ENCODE data around the gene EDIL3. TPM values are rescaled to one million over a fixed set of nuclear protein-coding genes. Genes with fewer than 3 reads are reported as not detected.
"Not testable (repeated sequence)": the region's sequence is repeated elsewhere in the genome, so short reads cannot be mapped to it uniquely, and the experiment has no call there.

Gene EDIL3
- total RNA-seq, 1 donor from 2014 or later, result 23.6 TPM

GRCh38 chr5:84228266-84228665 lies 156.4 kb downstream of the EDIL3 start:
- intact Hi-C loops (cut with DNase I), result no loop called here

DNA sequence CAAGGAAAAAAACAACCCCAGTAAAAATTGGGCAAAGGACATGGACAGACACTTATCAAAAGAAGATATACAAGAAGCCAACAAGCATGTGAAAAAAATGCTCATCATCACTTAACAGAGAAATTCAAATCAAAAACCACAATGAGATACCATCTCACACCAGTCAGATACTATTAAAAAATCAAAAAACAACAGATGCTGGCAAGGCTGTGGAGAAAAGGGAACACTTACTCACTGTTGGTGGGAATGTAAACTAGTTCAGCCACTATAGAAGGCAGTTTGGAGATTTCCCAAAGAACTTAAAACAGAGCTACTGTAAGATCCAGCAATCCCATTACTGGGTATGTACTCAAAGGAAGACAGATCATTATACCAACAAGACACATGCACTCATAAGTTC lies 157.4 kb downstream of the EDIL3 start:
- intact Hi-C loops (cut with DNase I), result no loop called here
- DNase-seq (ENCODE audit: low spot score), result no peak

More at GRCh38 chr5:84228266-84228665, 156.4 kb downstream of the EDIL3 start:
- DNase-seq (ENCODE audit: low spot score), result no peak

DNA sequence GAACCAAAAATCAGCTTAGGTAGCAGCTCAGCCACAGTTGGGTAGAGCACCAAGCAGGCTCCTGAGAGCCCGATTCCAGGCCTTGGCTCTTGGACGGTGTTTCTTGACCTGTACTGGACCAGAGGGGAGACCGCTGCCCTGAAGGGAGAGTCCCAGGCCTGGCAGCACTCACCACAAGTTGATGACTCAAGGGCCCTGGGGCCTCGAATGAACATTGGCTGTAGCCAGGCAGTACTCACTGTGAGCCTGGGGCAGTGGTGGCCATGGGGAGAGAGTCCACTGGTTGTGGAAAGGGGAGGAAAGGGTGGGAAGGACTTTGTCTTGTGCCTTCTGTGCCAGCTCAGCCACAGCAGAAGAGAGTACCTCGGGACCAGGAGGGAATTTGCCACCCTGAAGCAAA lies 166.1 kb downstream of the EDIL3 start:
- no peak for DNase-seq (ENCODE audit: low spot score)
- intact Hi-C loops (cut with DNase I), result no loop called here

DNA sequence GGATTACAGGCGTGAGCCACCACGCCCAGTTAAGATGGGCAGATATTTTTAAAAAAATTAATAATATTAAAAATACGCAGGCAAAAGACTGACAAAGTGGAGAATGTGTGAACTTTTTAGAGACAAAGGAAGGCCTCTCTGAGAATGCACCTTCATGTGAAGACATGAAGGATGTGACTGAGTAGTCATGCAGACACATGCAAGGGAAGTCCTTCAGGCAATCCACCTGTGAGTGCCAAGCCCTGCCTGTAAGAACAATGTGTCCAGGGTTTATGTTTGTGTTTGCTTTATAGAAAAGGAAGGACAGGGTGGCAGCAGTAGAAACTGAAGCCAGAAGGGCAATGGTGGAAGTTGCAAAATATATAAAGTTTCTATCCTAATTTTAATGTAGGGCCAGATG lies 169.2 kb downstream of the EDIL3 start:
- intact Hi-C loops (cut with DNase I), result no loop called here

DNA sequence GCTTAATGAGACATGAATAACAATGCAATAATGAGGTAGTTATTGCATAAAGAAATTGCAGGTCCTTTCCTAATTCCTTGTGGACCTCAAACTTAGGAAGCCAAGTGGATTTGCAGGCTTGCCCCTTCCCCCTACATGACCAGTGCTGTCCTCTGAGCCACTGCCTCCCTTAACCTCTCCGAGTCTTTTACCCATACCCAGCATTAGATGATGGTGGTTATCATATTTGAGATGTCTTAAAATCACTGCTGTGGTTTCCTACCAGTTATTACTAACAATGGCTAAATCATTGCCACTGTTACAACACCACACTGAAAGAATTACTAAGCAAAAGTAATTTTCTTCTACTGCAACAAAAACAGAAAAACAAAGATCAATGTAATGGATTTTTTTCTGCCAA lies 170.8 kb downstream of the EDIL3 start:
- intact Hi-C loops (cut with DNase I), result no loop called here
- DNase-seq (ENCODE audit: low spot score), result no peak

More for the DNA sequence above, 169.2 kb downstream of the EDIL3 start:
- no peak for DNase-seq (ENCODE audit: low spot score)

DNA sequence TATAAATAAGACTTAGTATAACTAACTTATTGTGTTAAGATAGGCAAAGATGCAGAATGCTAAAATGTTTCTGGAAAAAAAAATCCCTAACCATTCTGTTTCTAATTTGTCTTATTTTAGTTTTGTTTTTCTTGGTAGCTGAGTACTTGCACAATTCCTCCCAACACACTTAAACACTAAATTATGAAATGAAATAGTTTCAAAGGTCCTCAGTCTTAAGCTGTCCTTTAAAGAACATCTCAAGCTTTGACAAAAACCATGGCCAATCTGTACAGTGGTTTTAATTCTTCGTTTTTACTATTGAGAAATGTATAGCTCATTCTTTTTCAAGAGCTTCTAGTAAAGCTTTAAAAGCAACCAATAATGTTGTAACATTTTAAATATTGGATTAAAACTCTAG lies 171.5 kb downstream of the EDIL3 start:
- intact Hi-C loops (cut with DNase I), result no loop called here
- DNase-seq (ENCODE audit: low spot score), result no peak

GRCh38 chr5:84204772-84205171 lies 179.9 kb downstream of the EDIL3 start:
- intact Hi-C loops (cut with DNase I), result no loop called here
- no peak for DNase-seq (ENCODE audit: low spot score)

DNA sequence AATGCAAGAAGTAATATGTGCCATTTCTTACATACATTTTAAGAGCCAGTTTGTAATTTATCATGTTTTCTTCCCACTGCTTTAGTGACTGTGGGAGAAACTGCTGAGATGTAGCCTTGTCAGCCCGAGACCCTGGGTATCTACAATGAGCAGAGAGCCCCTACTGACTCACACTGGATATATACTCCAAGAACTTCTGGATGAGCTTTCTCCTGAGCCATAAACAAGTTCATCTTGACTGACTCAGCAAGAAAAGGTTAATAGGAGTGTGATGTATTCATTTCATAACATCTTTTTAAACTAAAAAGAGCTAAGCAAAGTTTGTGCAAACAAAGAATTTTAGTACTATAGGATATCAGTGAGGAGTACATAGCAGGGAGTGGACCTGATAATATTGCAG lies 182.5 kb downstream of the EDIL3 start:
- intact Hi-C loops (cut with DNase I), result no loop called here
- no peak for DNase-seq (ENCODE audit: low spot score)

DNA sequence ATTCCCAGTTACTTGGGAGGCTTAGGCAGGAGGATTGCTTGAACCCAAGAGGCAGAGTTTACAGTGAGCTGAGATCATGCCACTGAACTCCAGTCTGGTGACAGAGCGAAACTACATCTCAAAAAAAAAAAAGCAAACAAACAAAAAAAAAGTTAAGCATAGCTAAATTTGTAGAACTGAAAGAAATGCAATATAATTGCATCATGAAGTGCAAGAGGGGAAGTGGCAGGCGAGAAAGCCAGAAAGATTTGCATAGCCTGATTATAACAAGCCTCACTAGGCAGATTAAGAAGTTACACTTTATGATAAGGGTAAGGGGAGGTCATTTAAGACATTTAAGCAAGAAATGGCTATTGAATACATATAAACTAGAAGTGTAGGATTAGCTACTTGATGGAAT lies 187.1 kb downstream of the EDIL3 start:
- intact Hi-C loops (cut with DNase I), result no loop called here

DNA sequence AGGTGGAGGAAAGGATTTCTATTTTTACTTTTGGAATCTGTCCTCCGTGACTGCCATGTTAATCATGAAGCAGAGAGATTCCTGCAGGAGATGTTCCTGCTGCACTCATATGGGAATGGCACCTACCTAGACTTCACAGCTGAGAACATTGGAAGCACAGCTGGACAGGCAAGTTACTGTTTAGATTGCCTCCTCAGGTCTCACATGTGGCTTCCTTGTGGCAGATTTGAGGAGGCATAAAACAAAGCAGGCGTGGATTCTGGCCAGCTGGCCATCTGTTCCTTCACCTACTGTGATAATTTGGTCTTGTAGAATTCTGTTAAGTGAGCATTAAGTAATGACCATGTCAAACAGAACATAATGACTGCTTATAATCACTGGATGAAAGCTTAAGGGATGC lies 193.4 kb downstream of the EDIL3 start:
- intact Hi-C loops (cut with DNase I), result no loop called here

More for the DNA sequence above, 187.1 kb downstream of the EDIL3 start:
- no peak for DNase-seq (ENCODE audit: low spot score)

GRCh38 chr5:84184857-84185256 lies 199.8 kb downstream of the EDIL3 start:
- intact Hi-C loops (cut with DNase I), result no loop called here
- no peak for DNase-seq (ENCODE audit: low spot score)

More for the DNA sequence above, 193.4 kb downstream of the EDIL3 start:
- DNase-seq (ENCODE audit: low spot score), result no peak

GRCh38 chr5:84181093-84181492 lies 203.6 kb downstream of the EDIL3 start:
- DNase-seq (ENCODE audit: low spot score), result no peak
- intact Hi-C loops (cut with DNase I), result no loop called here

GRCh38 chr5:84168841-84169240 lies 215.8 kb downstream of the EDIL3 start:
- DNase-seq (ENCODE audit: low spot score), result no peak
- intact Hi-C loops (cut with DNase I), result no loop called here

- DNase-seq (ENCODE audit: low spot score), result no peak
- intact Hi-C loops (cut with DNase I), result no loop called here
These were observed 221.0 kb downstream of the EDIL3 start for GRCh38 chr5:84163671-84164070.

GRCh38 chr5:84162695-84163094 lies 222.0 kb downstream of the EDIL3 start:
- intact Hi-C loops (cut with DNase I), result no loop called here

GRCh38 chr5:84160650-84161049 lies 224.0 kb downstream of the EDIL3 start:
- DNase-seq (ENCODE audit: low spot score); intact Hi-C loops (cut with DNase I): not testable (repeated sequence)

More at GRCh38 chr5:84162695-84163094, 222.0 kb downstream of the EDIL3 start:
- DNase-seq (ENCODE audit: low spot score), result no peak

DNA sequence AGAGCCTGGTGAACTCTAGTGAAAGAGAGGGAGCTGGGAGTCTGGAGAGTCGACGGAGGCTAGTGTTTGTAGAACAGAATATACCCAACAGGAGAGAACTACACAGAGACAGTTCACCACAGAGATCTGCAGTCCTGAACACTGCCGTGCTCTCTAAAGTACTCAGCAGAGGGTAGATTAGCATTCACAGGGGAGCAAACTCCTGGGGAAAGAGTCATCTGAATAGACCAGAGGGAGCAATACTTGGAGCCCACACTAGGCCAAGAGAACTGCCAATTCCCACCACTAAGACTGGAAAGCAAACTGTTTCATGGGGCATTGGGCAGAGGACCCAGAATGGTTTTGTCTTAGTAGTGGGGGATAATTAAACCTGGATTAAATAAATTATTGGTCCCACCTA lies 235.6 kb downstream of the EDIL3 start:
- intact Hi-C loops (cut with DNase I), result no loop called here
- no peak for DNase-seq (ENCODE audit: low spot score)

DNA sequence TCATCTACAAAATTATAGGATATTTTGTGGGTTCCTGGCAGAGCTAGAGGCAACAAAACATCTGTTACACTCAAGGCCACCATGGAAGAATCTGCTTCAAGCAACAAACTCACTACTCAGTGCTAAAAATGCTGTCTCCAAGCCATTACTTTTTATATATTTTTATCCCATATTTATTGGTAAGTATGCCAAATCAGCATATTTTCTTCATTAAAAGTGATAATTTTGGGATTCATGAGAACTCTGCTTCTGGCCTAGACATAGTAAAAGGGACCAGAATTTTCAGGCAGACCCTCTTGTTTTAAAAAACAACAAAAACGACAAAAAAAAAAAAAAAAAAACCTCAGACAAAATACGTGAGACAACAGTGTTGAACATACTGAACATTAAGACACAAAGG lies 236.0 kb downstream of the EDIL3 start:
- intact Hi-C loops (cut with DNase I), result no loop called here
- DNase-seq (ENCODE audit: low spot score), result no peak

- DNase-seq (ENCODE audit: low spot score), result no peak
- intact Hi-C loops (cut with DNase I), result no loop called here
These were observed 247.1 kb downstream of the EDIL3 start for GRCh38 chr5:84137541-84137940.

DNA sequence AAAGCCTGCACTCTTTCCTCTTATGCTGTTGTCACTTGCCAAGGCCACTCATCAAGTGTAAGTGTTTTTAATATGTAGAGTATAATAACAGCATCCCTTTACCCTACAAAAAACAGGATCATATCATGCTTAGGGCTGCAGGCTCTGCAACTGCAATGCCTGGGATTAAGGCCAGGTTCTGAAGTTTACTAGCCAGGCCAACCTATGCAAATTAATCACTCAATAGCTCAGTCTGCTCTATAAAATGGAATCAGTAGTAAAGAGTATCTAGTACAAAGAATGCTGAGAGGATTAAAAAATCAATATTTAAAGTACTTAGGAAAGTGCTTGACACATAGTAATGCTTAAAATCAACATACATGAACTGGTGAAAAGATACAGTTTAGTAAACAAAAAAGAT lies 253.3 kb downstream of the EDIL3 start:
- DNase-seq (ENCODE audit: low spot score), result no peak

GRCh38 chr5:84130006-84130580 lies 254.6 kb downstream of the EDIL3 start:
- no peak for DNase-seq (ENCODE audit: low spot score)
- intact Hi-C loops (cut with DNase I), result no loop called here

More for the DNA sequence above, 253.3 kb downstream of the EDIL3 start:
- intact Hi-C loops (cut with DNase I), result no loop called here

GRCh38 chr5:84125216-84125615 lies 259.5 kb downstream of the EDIL3 start:
- no peak for DNase-seq (ENCODE audit: low spot score)
- intact Hi-C loops (cut with DNase I), result no loop called here
